WTC11 (cell line): ENCODE data around the gene GPATCH4. TPM values are rescaled to one million over a fixed set of nuclear protein-coding genes. Genes with fewer than 3 reads are reported as not detected.

Experiments used
- ATAC-seq: fragments of 200-7000 bp; cut with Tn5 transposase; 2 replicates; pipeline ENCODE4 v1.10.0; 2021; ENCODE audit warnings: mild to moderate bottlenecking, moderate library complexity
- Bru-seq: library from RNA; stranded (reverse); fragments of 400-500 nt; gene quantifications from one replicate; lab custom pipeline; 2021; lab: Mats Ljungman, UMichigan
- CTCF ChIA-PET: fragments of 300-600 bp; sonication (Branson Sonifier 250); formaldehyde crosslinking; loops from one replicate; lab custom pipeline; 2021; ENCODE audit warnings: antibody characterized with exemption; lab: Charles Lee
- POLR2A ChIA-PET: fragments of 350-600 bp; sonication (Branson Sonifier 250); formaldehyde crosslinking; loops from one replicate; lab custom pipeline; 2021; ENCODE audit warnings: antibody characterized with exemption; lab: Charles Lee
- DNase-seq: peaks from one replicate; pipeline ENCODE4 v3.0.0; 2021; ENCODE audit warnings: low spot score
- H3K27ac Mint-ChIP-seq: 2 replicates; pipeline ENCODE4 v1.8.0; 2021; ENCODE audit warnings: mixed read lengths
- H3K27me3 Mint-ChIP-seq: 2 replicates; pipeline ENCODE4 v1.8.0; 2021; ENCODE audit warnings: low read depth, mild to moderate bottlenecking, moderate library complexity, mixed read lengths
- H3K36me3 Mint-ChIP-seq: 2 replicates; pipeline ENCODE4 v1.8.0; 2021; ENCODE audit warnings: mixed read lengths
- H3K4me1 Mint-ChIP-seq: 2 replicates; pipeline ENCODE4 v1.8.0; 2022; ENCODE audit warnings: mixed read lengths
- H3K4me3 Mint-ChIP-seq: 2 replicates; pipeline ENCODE4 v1.8.0; 2021; ENCODE audit warnings: mild to moderate bottlenecking, moderate library complexity, mixed read lengths
- H3K9me3 Mint-ChIP-seq: 2 replicates; pipeline ENCODE4 v1.8.0; 2021; ENCODE audit warnings: mixed read lengths
- CDX4 ChIP-seq: fragments of 250-450 bp; sonication (Bioruptor Pico); IDR thresholded peaks from 2 replicates; pipeline ENCODE4 v1.9.0; 2021; ENCODE audit warnings: moderate library complexity, mild to moderate bottlenecking, inconsistent platforms, borderline replicate concordance
- CREB1 ChIP-seq: sonication (generic); formaldehyde crosslinking; IDR thresholded peaks from 2 replicates; pipeline ENCODE4 v1.8.0; 2023; ENCODE audit warnings: mild to moderate bottlenecking, missing genetic modification reagents
- ETV6 ChIP-seq: sonication (generic); formaldehyde crosslinking; IDR thresholded peaks from 2 replicates; pipeline ENCODE4 v1.8.1; 2022; ENCODE audit warnings: mild to moderate bottlenecking, missing genetic modification reagents
- FOXP4 ChIP-seq: sonication (generic); formaldehyde crosslinking; IDR thresholded peaks from 2 replicates; pipeline ENCODE4 v1.8.0; 2022; ENCODE audit warnings: mild to moderate bottlenecking, missing genetic modification reagents
- GTF2I ChIP-seq: fragments of 250-450 bp; sonication (Bioruptor Pico); conservative IDR thresholded peaks from 2 replicates; pipeline ENCODE4 v1.4.0; 2021; ENCODE audit warnings: mild to moderate bottlenecking
- IRF2 ChIP-seq: sonication (generic); formaldehyde crosslinking; IDR thresholded peaks from 2 replicates; pipeline ENCODE4 v1.8.0; 2022; ENCODE audit warnings: low read depth, missing genetic modification reagents, borderline replicate concordance
- KAT7 ChIP-seq: sonication (generic); formaldehyde crosslinking; IDR thresholded peaks from 2 replicates; pipeline ENCODE4 v1.8.1; 2023; ENCODE audit warnings: missing genetic modification reagents, mild to moderate bottlenecking, borderline replicate concordance
- NFE2L1 ChIP-seq: sonication (generic); formaldehyde crosslinking; IDR thresholded peaks from 2 replicates; pipeline ENCODE4 v1.8.1; 2023; ENCODE audit warnings: missing genetic modification reagents
- NR1H2 ChIP-seq: sonication (generic); formaldehyde crosslinking; IDR thresholded peaks from 2 replicates; pipeline ENCODE4 v1.9.0; 2021; ENCODE audit warnings: mild to moderate bottlenecking, moderate library complexity, missing genetic modification reagents
- PRDM15 ChIP-seq: sonication (generic); formaldehyde crosslinking; IDR thresholded peaks from 2 replicates; pipeline ENCODE4 v1.8.0; 2022; ENCODE audit warnings: missing genetic modification reagents
- TP53 ChIP-seq: sonication (generic); formaldehyde crosslinking; IDR thresholded peaks from 2 replicates; pipeline ENCODE4 v1.8.1; 2023; ENCODE audit warnings: mild to moderate bottlenecking, missing genetic modification reagents
- ZNF671 ChIP-seq: fragments of 250-450 bp; sonication (Bioruptor Pico); IDR thresholded peaks from 2 replicates; pipeline ENCODE4 v1.8.0; 2021; ENCODE audit warnings: mild to moderate bottlenecking
- long read RNA-seq, 3 experiments: library from RNA in 1 of 3; library from capped mRNA in 1 of 3; library from polyadenylated mRNA in 1 of 3; unstranded in 2 of 3; stranded (forward) in 1 of 3; transcript quantifications; one replicate each; pipeline ENCODE4 v2.0.0, GENCODE V29; 2021
- total RNA-seq: library from RNA; stranded (reverse); gene quantifications from 3 replicates; pipeline ENCODE4 v1.2.3, GENCODE V29; 2021
- TF ChIP-seq, protein P1 (sequence below): fragments of 250-450 bp; sonication (Bioruptor Pico); IDR thresholded peaks from 2 replicates; pipeline ENCODE4 v2.1.2; 2022; ENCODE audit warnings: mild to moderate bottlenecking, moderate library complexity
- TF ChIP-seq, protein P2 (sequence below): sonication (generic); formaldehyde crosslinking; conservative IDR thresholded peaks from 2 replicates; pipeline ENCODE4 v1.8.1; 2023; ENCODE audit warnings: mild to moderate bottlenecking, low read depth, missing genetic modification reagents, moderate library complexity
- TF ChIP-seq, protein P3 (sequence below): sonication (generic); formaldehyde crosslinking; IDR thresholded peaks from 2 replicates; pipeline ENCODE4 v1.8.1; 2023; ENCODE audit warnings: mild to moderate bottlenecking, missing genetic modification reagents, moderate library complexity
- TF ChIP-seq, protein P4 (sequence below): sonication (generic); formaldehyde crosslinking; IDR thresholded peaks from 2 replicates; pipeline ENCODE4 v1.8.0; 2022; ENCODE audit warnings: mild to moderate bottlenecking, missing genetic modification reagents
- TF ChIP-seq, protein P5 (sequence below): sonication (generic); formaldehyde crosslinking; IDR thresholded peaks from 2 replicates; pipeline ENCODE4 v1.8.0; 2023; ENCODE audit warnings: mild to moderate bottlenecking, missing genetic modification reagents

Gene GPATCH4
- 37.1 to 50.1 TPM (median 38.2 TPM) in 3 replicates for total RNA-seq
- percentile 97 among the genes with signal in this experiment for Bru-seq, nascent RNA
- long read RNA-seq, experiment 1, transcript GPATCH4-201 (8 exons, 1,972 nt), result major isoform, 225 of 284 reads
- long read RNA-seq, experiment 1, partial matches to known transcripts, result 13 of 284 reads
- long read RNA-seq, experiment 1, other reads (novel, unspliced or antisense), result 36 of 284 reads
- long read RNA-seq, experiment 2, transcript GPATCH4-201 (8 exons, 1,972 nt), result major isoform, 7 of 72 reads
- long read RNA-seq, experiment 2, partial matches to known transcripts, result 13 of 72 reads
- long read RNA-seq, experiment 2, other reads (novel, unspliced or antisense), result 52 of 72 reads
- long read RNA-seq, experiment 3, transcript GPATCH4-201 (8 exons, 1,972 nt), result major isoform, 153 of 211 reads
- long read RNA-seq, experiment 3, transcript GPATCH4-202 (7 exons, 934 nt), result minor isoform, 5 of 211 reads
- long read RNA-seq, experiment 3, partial matches to known transcripts, result 10 of 211 reads
- long read RNA-seq, experiment 3, other reads (novel, unspliced or antisense), result 38 of 211 reads

- Mint-ChIP-seq H3K4me1 (peaks cover 13% of the 10 kb centered on the region), H3K9me3 (no peaks in the 10 kb centered on the region), H3K4me3 (peak within 1 kb of the TSS; percentile 94), H3K27ac (peak within 1 kb of the TSS; percentile 98), H3K36me3 (peaks cover 28% of the 10 kb centered on the region), H3K27me3 (no peaks in the 10 kb centered on the region)
- peak; percentile 81 for DNase-seq
- peak; percentile 81 for ATAC-seq
- CTCF ChIA-PET, result interaction anchor here (0.6 to 5.5 kb wide), 14 partner anchors 9 to 216 kb away, joined by 3 to 27 read pairs (median 4); partner anchors contain the start of genes BCAN, HAPLN2, NAXE and TTC24
- POLR2A ChIA-PET, result interaction anchor here (0.5 to 1.8 kb wide), 2 partner anchors 10 to 101 kb away, joined by 3 to 6 read pairs; partner anchors contain the start of genes MEF2D and NAXE
- TF ChIP-seq, protein P1, sequence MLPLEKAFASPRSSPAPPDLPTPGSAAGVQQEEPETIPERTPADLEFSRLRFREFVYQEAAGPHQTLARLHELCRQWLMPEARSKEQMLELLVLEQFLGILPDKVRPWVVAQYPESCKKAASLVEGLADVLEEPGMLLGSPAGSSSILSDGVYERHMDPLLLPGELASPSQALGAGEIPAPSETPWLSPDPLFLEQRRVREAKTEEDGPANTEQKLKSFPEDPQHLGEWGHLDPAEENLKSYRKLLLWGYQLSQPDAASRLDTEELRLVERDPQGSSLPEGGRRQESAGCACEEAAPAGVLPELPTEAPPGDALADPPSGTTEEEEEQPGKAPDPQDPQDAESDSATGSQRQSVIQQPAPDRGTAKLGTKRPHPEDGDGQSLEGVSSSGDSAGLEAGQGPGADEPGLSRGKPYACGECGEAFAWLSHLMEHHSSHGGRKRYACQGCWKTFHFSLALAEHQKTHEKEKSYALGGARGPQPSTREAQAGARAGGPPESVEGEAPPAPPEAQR (CRISPR knock-in tag), result no peak
- peak; percentile 88 for TF ChIP-seq ETV6 (CRISPR knock-in tag)
- no peak for TF ChIP-seq IRF2 (CRISPR knock-in tag)
- no peak for TF ChIP-seq CDX4 (CRISPR knock-in tag)
- TF ChIP-seq, protein P2, sequence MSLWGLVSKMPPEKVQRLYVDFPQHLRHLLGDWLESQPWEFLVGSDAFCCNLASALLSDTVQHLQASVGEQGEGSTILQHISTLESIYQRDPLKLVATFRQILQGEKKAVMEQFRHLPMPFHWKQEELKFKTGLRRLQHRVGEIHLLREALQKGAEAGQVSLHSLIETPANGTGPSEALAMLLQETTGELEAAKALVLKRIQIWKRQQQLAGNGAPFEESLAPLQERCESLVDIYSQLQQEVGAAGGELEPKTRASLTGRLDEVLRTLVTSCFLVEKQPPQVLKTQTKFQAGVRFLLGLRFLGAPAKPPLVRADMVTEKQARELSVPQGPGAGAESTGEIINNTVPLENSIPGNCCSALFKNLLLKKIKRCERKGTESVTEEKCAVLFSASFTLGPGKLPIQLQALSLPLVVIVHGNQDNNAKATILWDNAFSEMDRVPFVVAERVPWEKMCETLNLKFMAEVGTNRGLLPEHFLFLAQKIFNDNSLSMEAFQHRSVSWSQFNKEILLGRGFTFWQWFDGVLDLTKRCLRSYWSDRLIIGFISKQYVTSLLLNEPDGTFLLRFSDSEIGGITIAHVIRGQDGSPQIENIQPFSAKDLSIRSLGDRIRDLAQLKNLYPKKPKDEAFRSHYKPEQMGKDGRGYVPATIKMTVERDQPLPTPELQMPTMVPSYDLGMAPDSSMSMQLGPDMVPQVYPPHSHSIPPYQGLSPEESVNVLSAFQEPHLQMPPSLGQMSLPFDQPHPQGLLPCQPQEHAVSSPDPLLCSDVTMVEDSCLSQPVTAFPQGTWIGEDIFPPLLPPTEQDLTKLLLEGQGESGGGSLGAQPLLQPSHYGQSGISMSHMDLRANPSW, result no peak
- TF ChIP-seq CREB1 (CRISPR knock-in tag), result peak; percentile 18; the same call in 1 of the 2 replicates
- TF ChIP-seq ZNF671 (CRISPR knock-in tag), result no peak
- TF ChIP-seq, protein P3, sequence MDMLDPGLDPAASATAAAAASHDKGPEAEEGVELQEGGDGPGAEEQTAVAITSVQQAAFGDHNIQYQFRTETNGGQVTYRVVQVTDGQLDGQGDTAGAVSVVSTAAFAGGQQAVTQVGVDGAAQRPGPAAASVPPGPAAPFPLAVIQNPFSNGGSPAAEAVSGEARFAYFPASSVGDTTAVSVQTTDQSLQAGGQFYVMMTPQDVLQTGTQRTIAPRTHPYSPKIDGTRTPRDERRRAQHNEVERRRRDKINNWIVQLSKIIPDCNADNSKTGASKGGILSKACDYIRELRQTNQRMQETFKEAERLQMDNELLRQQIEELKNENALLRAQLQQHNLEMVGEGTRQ (CRISPR knock-in tag), result peak; percentile 25; the same call in 1 of the 2 replicates
- TF ChIP-seq NFE2L1 (CRISPR knock-in tag), result 0 out of 2 replicates have a peak, but pooled peaks have one; percentile 25
- TF ChIP-seq, protein P4, sequence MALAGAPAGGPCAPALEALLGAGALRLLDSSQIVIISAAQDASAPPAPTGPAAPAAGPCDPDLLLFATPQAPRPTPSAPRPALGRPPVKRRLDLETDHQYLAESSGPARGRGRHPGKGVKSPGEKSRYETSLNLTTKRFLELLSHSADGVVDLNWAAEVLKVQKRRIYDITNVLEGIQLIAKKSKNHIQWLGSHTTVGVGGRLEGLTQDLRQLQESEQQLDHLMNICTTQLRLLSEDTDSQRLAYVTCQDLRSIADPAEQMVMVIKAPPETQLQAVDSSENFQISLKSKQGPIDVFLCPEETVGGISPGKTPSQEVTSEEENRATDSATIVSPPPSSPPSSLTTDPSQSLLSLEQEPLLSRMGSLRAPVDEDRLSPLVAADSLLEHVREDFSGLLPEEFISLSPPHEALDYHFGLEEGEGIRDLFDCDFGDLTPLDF (CRISPR knock-in tag), result 0 out of 2 replicates have a peak, but pooled peaks have one; percentile 35
- TF ChIP-seq KAT7 (CRISPR knock-in tag), result peak; percentile 90; the same call in 1 of the 2 replicates
- TF ChIP-seq TP53 (CRISPR knock-in tag), result no peak
- no peak for TF ChIP-seq NR1H2 (CRISPR knock-in tag)
- no peak for TF ChIP-seq PRDM15
- TF ChIP-seq, protein P5, sequence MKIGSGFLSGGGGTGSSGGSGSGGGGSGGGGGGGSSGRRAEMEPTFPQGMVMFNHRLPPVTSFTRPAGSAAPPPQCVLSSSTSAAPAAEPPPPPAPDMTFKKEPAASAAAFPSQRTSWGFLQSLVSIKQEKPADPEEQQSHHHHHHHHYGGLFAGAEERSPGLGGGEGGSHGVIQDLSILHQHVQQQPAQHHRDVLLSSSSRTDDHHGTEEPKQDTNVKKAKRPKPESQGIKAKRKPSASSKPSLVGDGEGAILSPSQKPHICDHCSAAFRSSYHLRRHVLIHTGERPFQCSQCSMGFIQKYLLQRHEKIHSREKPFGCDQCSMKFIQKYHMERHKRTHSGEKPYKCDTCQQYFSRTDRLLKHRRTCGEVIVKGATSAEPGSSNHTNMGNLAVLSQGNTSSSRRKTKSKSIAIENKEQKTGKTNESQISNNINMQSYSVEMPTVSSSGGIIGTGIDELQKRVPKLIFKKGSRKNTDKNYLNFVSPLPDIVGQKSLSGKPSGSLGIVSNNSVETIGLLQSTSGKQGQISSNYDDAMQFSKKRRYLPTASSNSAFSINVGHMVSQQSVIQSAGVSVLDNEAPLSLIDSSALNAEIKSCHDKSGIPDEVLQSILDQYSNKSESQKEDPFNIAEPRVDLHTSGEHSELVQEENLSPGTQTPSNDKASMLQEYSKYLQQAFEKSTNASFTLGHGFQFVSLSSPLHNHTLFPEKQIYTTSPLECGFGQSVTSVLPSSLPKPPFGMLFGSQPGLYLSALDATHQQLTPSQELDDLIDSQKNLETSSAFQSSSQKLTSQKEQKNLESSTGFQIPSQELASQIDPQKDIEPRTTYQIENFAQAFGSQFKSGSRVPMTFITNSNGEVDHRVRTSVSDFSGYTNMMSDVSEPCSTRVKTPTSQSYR (CRISPR knock-in tag), result no peak
- peak; percentile 39; the same call in 1 of the 2 replicates for TF ChIP-seq FOXP4 (CRISPR knock-in tag)
- no peak for TF ChIP-seq GTF2I
These were observed at the start of gene GPATCH4 for GRCh38 chr1:156601122-156601830. Gene GPATCH4, minus strand, starts transcription at chr1:156601479.
